Skeletal muscle cell (primary cell): ENCODE results near the gene HRAS.
A peak's percentile ranks its signal among the peaks of the same experiment; 100 is the strongest.
"Not testable (repeated sequence)": the region's sequence is repeated elsewhere in the genome, so short reads cannot be mapped to it uniquely, and the experiment has no call there.

Experiments
- DNase-seq: peaks from one replicate; pipeline ENCODE4 v3.0.0-alpha.2; 2010; ENCODE audit warnings: low read depth
- H3K4me3 ChIP-seq: 2 replicates; pipeline ENCODE4 v1.5.1; 2011; ENCODE audit warnings: low read depth, mild to moderate bottlenecking, control low read depth, low read length, moderate library complexity

HRAS gene

GRCh38 chr11:520428-521176, 14.8 kb downstream of the HRAS start:
- H3K4me3 ChIP-seq = no peak overlapping the region
- DNase-seq = no peak

DNA sequence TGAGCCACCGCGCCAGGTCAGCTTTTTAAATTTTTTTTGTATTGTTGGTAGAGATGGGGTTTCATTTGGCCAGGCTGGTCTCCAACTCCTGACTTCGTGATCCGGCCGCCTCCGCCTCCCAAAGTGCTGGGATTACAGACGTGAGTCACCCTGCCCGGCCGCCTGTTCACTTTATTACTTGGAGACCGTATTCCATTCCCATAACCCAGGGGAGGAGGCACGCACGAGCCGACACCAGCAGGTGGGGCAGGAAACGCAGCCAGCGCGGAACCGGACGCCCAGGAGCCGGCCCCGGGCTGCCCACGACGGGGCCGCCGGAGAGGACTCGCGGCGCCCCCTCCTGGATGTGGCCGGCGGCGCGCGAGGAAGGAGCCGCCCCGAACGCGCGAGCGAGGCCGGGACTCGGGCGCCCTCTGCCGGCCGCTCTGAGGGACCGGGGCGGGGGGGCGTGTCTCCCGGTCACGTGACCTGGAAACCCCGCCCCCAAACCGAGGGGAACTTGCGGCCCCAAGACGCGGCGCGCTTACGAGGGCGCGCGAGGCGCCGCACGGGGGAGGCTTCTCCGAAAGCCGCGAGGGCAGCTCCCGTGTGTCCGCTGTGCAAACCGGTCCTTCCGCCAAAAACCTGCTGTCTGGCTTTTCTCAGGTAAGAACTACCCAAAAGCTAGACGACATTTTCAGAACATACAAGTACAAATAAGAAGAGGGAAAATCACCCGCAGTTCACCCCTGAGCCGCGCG, 16.7 kb downstream of the HRAS start:
- peak overlapping the region; percentile 45 for H3K4me3 ChIP-seq
- DNase-seq = peak; percentile 81

- not testable (repeated sequence) for DNase-seq, H3K4me3 ChIP-seq
Observed at GRCh38 chr11:516918-517685, 18.3 kb downstream of the HRAS start.

DNA sequence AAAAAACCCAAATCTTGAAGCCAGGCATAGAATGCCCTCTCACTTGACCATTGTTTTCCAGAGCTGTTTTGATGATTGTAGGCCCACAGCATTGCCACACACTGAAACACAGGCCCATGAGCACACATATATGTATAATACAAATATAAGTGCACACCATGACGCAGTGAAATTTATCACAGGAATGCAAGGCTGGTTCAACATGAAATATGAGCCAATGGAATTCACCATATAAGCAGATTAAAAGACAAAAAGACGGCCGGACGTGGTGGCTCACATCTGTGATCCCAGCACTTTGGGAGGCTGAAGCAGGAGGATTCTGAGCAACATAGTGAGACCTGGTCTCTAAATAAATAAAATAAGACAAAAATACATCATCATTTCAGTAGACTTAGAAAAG, 19.0 kb downstream of the HRAS start:
- DNase-seq = no peak
- H3K4me3 ChIP-seq = no peak overlapping the region

DNA sequence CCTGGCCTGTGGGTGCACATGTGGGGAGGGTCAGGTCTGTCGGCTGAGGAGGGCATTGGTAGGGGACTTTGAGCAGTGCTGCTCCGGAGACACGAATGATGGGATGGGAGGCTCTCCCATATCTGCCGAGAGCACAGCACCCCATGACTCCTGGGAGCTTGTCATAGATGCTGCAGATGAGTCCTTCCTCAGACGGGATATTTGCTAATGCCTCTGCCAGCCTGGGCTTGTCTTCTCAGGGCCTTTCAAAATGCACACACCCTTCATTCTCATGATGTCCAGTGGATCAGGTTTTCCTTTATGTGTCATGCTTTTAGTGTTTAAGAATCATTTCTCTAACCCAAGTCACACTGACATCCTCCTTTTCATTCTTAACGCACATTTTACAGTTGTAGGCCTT, 20.2 kb downstream of the HRAS start:
- no peak overlapping the region for H3K4me3 ChIP-seq
- no peak for DNase-seq

- no peak overlapping the region for H3K4me3 ChIP-seq
- no peak for DNase-seq
Observed at GRCh38 chr11:514606-515005, 20.8 kb downstream of the HRAS start.

DNA sequence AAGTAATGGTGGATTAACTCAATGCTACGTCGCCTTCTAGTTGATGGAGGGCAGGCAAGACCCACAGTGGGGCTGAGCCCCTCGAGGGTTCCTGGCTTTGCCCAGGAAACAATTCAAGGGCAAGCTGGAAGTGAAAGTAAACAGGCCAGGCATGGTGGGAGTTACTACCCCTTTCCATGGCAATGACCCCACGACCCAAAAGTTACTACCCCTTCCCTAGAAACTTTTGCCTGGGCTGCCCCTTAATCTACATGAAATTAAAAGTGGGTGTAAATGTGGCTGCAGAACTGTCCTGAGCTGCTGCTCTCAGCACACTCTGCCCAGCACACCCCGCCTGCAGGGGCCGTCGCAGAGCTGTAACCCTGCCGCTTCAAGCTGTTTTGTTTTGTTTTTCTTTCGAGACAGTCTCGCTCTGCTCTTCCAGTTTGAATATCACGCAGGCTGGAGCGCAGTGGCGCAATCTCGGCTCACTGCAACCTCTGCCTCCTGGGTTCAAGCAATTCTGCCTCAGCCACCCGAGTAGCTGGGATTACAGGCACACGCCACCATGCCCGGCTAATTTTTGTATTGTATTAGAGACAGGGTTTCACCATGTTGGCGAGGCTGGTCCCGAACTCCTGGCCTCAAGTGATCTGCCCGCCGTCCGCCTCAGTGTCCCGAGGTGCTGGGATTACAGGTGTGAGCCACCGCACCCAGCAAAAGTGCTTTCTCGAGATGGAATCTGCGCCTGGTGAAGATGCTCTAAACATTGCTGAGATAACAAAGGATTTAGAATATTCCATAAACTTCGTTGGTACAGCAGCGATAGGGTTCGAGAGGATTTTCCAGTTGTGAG, 22.4 kb downstream of the HRAS start:
- no peak for DNase-seq
- no peak overlapping the region for H3K4me3 ChIP-seq

- H3K4me3 ChIP-seq = no peak overlapping the region
- DNase-seq = no peak
Observed at GRCh38 chr11:508956-509355, 26.4 kb downstream of the HRAS start.

GRCh38 chr11:507727-508515, 27.5 kb downstream of the HRAS start:
- no peak for DNase-seq
- H3K4me3 ChIP-seq = peak overlapping the region; percentile 79

GRCh38 chr11:506995-507726, 28.2 kb downstream of the HRAS start, which contains the start of gene RNH1:
RNH1 (minus strand) TSS chr11:507242; CDS start chr11:502162, 5,080 bp downstream.
- peak within 1 kb of the TSS; percentile 79 for H3K4me3 ChIP-seq
- peak; percentile 80 for DNase-seq

- peak overlapping the region; percentile 79 for H3K4me3 ChIP-seq
- DNase-seq = peak; percentile 93
Observed at GRCh38 chr11:506238-506994, 29.0 kb downstream of the HRAS start.

GRCh38 chr11:504994-505344, 30.4 kb downstream of the HRAS start:
- H3K4me3 ChIP-seq = peak overlapping the region; percentile 79
- no peak for DNase-seq

DNA sequence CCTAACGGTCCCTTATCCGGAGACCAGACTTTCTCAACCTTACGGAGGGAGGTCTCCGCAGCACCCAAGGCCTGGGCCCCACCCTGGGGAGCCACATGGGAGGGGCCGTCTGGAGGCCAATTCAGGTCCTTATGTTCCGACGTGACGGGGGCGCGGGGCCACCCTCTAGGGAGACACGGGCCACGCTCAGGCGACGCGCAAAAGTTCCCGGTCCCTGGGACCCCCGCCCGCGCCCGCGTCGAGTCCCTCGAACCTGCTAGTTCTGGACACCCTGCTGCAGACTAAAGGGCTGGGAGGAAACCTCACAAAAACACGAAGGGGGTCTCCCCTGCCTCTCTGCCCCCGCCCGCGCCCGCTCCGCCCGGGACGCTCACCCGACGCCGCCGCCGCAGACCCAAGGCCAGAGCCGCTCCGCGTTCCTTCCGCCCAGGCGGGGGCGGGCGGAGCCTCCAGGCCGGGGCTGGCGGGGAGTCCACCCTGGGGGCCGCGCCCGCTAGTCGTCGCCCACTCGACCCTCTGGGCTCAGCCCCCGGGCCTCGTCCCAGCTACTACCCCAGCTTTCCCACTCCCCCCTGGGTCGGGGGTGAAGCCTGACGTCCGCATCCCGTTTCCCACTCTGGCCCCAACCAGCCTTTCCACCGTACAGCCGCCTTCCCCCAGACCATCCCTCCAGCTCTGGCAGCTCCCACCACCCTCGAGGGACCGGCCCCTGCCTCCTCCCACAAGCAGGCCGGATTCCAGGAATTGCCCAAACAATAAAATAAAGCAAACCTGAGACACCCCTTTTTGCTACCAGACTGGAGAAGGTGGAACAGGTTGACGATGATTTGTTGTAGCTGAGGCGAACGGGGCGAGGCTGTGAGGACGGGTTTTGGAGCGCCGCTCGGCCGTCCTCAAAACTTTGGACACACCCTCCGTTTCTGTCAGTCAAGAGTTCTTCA, 31.1 kb downstream of the HRAS start:
- H3K4me3 ChIP-seq = peak overlapping the region; percentile 58

DNA sequence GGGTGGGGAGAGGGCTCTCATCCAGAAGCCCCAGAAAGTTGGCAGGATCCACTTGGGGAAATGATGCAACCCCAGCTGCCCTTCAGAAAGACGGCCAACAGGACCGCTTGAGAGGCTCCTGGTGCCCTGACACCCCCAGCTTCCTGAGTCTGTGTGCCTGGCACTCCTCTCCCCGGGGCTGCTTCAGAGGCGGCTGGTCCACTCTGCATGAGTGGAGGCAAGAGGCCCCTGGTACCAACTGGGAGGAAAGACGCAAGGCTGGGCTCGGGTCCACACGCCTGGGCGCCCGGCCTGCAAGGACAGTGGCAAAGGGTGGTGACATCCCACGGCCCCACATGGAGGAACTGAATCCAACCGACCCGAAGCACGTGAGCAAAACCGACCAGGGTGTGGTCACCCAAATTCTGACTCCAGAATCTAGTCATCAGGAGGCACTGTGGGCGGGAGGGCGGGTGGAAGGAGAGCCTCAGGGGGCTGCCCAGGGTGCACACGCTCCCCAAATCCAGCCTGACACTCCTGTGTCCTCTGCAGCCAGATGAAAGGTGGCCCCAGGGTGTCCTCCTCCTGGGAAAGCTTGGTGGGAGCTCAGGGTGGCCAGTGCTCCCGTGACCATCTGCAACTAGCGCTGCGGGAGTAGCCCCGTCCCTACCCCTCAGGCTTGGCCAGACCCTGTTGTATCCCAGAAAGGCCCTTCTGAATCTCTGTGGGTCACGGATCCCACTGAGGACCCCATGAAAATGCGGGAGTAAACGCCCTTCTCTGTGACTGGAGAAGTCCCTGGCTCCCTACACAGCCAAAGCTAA, 32.0 kb downstream of the HRAS start:
- H3K4me3 ChIP-seq = peak overlapping the region; percentile 58
- no peak for DNase-seq

More for the DNA sequence above, 31.1 kb downstream of the HRAS start:
- no peak for DNase-seq
